ENCODE data around the gene DAPP1.

- TF ChIP-seq CTCF (conservative IDR thresholded peaks at IDR 0.05; ENCODE audit: low read depth in 2 of 2) (no peak), POLR2AphosphoS5 (IDR thresholded peaks at IDR 0.05; ENCODE audit: low read depth) (no peak), EZH2 (IDR thresholded peaks at IDR 0.05; ENCODE audit: low read depth, unreplicated experiment) (no peak), EZH2phosphoT487 (IDR thresholded peaks at IDR 0.05; ENCODE audit: unreplicated experiment) (no peak), CREB1 (CRISPR knock-in tag; IDR thresholded peaks at IDR 0.05; ENCODE audit: low read depth) (no peak)
- TF ChIP-seq, protein P1, sequence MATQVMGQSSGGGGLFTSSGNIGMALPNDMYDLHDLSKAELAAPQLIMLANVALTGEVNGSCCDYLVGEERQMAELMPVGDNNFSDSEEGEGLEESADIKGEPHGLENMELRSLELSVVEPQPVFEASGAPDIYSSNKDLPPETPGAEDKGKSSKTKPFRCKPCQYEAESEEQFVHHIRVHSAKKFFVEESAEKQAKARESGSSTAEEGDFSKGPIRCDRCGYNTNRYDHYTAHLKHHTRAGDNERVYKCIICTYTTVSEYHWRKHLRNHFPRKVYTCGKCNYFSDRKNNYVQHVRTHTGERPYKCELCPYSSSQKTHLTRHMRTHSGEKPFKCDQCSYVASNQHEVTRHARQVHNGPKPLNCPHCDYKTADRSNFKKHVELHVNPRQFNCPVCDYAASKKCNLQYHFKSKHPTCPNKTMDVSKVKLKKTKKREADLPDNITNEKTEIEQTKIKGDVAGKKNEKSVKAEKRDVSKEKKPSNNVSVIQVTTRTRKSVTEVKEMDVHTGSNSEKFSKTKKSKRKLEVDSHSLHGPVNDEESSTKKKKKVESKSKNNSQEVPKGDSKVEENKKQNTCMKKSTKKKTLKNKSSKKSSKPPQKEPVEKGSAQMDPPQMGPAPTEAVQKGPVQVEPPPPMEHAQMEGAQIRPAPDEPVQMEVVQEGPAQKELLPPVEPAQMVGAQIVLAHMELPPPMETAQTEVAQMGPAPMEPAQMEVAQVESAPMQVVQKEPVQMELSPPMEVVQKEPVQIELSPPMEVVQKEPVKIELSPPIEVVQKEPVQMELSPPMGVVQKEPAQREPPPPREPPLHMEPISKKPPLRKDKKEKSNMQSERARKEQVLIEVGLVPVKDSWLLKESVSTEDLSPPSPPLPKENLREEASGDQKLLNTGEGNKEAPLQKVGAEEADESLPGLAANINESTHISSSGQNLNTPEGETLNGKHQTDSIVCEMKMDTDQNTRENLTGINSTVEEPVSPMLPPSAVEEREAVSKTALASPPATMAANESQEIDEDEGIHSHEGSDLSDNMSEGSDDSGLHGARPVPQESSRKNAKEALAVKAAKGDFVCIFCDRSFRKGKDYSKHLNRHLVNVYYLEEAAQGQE (IDR thresholded peaks at IDR 0.05; ENCODE audit: unreplicated experiment), result no peak
Measured at GRCh38 chr4:99852199-99852749, 35.6 kb downstream of the DAPP1 start.

Measured in GM23338 (cell line).